Gastroesophageal sphincter (tissue), 3 donors: Measurements from ENCODE around the gene POLR2L.
A peak's percentile ranks its signal among the peaks of the same experiment; 100 is the strongest.

Experiments
- CTCF ChIP-seq, 4 experiments: fragments of 200-600 bp in 2 of 4; fragments of 450-650 bp in 2 of 4; sonication (generic) in 1 of 4; IDR thresholded peaks; one replicate each; pipeline ENCODE4 v1.5.1; 2017 to 2019; ENCODE audit warnings: antibody characterized with exemption in 4 of 4, mild to moderate bottlenecking in 2 of 4, moderate library complexity in 2 of 4
- POLR2A ChIP-seq, 2 donors: fragments of 450-650 bp; IDR thresholded peaks; one replicate each; pipeline ENCODE4 v1.6.1; 2017; ENCODE audit warnings: antibody characterized with exemption in 2 of 2, mild to moderate bottlenecking in 2 of 2, moderate library complexity in 1 of 2

DNA sequence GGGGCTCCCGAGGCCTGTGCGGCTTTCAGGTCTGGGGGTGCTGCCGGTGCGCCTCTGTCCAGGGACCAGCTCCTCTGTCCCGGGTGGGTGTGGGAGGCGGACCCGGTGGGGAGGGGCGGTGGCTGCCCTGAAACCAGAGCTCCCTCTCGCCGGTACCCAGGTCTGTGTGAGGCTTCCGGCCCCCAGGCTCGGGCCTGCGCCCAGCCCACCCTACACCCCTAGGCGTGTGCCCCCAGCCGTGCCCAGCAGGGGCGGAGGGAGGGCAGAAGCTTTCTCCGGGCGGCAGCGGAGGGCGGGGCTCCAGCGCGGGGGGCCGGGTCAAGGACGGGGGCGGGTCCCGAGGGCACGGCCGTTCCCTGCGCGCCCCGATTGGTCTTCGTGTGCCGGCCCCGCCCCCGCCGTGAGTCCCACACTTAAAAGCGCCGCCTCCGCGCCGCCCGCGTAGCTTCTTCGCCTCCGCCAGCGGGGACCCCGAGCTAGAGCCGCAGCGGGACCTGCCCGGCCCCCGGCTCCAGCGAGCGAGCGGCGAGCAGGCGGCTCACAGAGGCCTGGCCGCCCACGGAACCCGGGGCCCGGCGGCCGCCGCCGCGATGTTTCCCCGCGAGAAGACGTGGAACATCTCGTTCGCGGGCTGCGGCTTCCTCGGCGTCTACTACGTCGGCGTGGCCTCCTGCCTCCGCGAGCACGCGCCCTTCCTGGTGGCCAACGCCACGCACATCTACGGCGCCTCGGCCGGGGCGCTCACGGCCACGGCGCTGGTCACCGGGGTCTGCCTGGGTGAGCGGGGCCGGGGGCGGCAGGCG, 23.0 kb downstream of the POLR2L start:
- TF ChIP-seq CTCF (IDR thresholded peaks at IDR 0.05) (peak in 3 of 4 experiments; percentile 15 to 54 (median 46)), POLR2A (IDR thresholded peaks at IDR 0.05) (peak; percentile 96)
